ENCODE results near the gene TMED4. TPM values are rescaled to one million over a fixed set of nuclear protein-coding genes. Genes with fewer than 3 reads are reported as not detected.

The TMED4 gene
- 405 TPM for total RNA-seq

DNA sequence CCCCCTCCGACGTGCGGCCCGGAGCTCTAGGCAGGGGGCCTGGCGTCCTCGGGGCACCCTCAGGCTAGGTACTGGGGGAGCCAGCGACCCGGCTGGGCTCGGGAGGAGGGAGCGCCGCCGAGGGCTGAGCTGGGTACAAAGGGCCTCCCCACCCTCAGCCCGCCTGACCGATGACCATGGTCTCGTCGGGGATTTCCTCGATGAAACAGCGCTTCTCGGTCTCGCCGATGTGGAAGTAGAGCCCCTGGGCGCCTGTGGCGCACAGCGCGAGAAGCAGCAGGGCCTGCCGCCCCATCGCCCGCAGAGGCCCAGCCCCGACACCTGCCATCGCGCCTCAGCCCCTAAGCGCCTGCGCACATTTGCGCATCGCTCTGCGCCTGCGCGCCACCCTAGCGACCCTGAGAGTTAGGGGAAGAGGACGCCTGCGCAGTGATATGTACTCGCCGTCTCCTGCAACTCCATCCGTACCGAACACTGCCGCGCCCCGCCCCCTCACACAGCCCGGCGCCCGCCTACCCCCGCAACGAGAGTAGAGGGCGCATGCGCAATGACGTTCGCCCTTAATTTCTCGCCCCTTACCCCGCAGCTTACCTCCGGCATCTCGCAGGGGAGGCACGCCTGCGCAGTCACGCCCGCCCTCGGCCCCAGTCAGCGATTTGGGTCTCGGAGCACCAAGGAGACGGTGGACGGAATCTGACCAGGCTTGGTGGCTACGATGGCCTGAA lies at the start of gene TMED4:
Gene TMED4 (minus strand): TSS at position 353 of the 725 bp plus-strand sequence. CDS start 25 bp downstream, at position 328.

GRCh38 chr7:44606341-44607140 lies 24.5 kb upstream of the TMED4 start, which contains the start of gene OGDH:
TSS of gene OGDH (plus strand) at chr7:44606627. CDS start at chr7:44624344, 17,717 bp downstream.

GRCh38 chr7:44573464-44574286 lies 8.4 kb downstream of the TMED4 start, which contains the start of gene DDX56:
TSS of gene DDX56 (minus strand) at chr7:44573908. CDS start at chr7:44573895, 13 bp downstream.

DNA sequence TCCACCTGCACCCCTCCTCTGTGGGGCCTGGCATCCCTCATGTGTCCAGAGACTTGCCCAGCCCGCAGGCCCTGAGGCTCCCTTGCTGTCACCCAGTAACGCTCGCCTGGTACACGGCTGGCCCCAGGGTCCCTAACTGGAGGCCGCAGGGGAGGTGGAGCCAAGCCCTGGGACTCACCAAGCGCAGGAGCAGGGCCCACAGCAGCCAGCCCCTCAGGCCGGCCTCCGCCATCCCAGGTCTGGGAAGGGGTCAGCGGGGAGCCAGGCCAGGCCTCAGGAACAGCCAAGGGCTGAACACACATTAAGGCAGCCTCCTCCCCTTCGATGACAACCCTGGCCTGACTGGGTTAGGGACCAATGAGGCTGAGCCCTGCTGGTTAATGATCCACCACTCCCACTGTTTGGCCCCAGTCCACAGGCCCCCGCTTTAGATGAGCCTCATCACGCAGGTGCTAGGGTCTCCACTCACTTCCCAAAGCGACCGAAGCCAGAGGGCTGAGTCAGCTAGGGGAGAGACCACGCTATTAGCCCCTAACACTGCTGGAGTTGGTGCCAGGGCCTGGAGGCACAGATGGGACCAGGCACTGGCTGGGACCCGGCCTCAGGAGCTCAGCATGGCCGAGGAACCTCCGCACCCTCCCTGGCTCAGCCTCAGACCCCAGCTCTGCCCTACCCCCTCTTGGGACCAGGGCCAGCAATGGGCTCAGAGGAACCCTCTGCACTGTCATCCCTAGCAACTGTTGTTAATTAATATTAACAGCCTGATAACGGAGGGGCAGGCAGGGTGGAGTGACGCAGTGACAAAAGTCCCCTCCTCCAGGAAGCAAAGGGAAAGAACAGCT lies 40.8 kb downstream of the TMED4 start, which contains the start of gene NPC1L1:
Gene NPC1L1 (minus strand): TSS at position 303 of the 842 bp plus-strand sequence. CDS start 71 bp downstream, at position 232.

Other genes with a start within 250 kb of the TMED4 start
- gene NUDCD3, start 91.6 kb downstream of the TMED4 start, total RNA-seq = 61.6 TPM
- gene NPC1L1, start 40.9 kb downstream of the TMED4 start, total RNA-seq = not detected
- 59.4 TPM for gene DDX56, start 8.3 kb downstream of the TMED4 start, total RNA-seq
- gene OGDH, start 24.4 kb upstream of the TMED4 start, total RNA-seq = 92.9 TPM
- 17.5 TPM for gene ZMIZ2, start 166.6 kb upstream of the TMED4 start, total RNA-seq
- gene PPIA, start 214.4 kb upstream of the TMED4 start, total RNA-seq = 863 TPM

All from camera-type eye (tissue), 1 donor.